HuH-7 (cell line): ENCODE results near the gene DGKB.

ENCODE experiments used
- DNase-seq: peaks from one replicate; pipeline ENCODE4 v3.0.0; 2011; ENCODE audit warnings: low spot score

DGKB gene

DNA sequence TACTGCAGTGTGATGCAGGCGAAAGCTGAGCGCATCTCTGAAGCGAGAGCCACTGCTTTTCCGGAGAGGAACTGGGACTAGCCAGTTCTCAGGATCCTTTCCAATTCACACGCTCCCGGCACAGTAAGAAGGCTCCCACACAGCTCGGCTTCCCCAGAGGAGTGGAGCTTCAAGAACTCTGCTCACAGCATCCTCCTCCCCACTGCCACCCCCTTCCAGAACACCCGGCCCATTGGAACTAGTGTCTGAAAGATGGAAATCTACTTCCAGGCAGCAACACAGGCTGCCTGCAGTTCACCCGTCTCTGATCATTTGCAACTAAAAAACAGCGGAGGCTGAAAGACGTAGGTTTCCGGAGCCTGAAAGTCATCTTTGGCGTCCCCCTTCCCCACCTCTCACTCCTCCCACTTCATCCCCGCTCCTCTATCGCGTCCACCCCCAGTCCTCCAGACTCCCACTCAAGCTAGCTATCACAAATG is at the start of gene DGKB:
DGKB (minus strand) TSS at position 163 of the 479 bp plus-strand sequence.
- no peak for DNase-seq

DNA sequence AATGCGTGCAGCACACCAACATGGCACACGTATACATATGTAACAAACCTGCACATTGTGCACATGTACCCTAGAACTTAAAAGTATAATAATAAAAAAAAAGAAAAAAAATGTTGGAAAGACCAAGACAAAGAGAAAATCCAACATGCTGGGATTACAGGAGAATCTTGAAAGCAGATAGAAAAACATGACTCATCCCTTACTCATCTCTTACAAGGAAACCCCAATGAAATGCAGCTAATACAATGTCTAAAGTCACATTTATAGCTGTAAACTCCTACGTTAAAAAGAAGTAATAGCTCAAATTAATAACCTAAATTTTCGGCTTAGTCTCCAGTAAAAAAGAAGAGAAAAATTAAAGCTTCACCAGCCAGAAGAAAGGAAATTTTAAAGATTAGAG is 47.5 kb upstream of the DGKB start:
- no peak for DNase-seq

DNA sequence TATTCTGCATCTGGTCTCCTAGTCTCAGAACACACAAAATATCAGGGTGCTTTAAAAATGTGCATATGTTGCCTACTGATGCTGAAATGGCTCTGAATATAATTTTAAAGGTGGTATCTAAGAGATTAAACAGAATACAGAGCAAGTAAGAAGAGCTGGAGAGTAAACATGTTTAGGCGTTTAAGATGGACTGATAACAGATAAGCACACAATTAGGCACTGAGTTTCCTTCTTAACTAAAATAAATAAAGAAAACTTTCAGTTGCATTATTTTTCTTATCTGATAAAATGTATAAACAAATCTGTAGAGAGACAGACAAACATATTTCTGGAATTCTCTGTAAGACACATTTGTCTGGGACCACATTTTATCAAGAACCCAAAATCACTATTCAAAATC is 35.6 kb upstream of the DGKB start:
- no peak for DNase-seq

DNA sequence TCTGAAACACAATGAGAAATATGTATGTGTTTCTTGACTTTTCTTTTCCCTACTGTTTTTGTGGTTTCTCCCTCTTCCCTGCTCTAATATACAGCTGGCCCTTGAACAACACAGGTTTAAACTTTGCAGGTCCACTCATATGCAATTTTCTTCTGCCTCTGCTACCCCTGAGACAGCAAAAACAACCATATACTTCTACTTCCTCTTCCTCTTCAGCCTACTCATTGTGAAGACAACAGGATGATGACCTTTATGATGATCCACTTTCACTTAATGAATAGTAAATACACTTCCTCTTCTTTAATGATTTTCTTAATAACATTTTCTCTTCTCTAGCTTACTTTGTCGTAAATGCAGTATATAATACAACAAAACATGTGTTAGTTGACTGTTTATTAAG is 35.0 kb upstream of the DGKB start:
- DNase-seq: no peak

DNA sequence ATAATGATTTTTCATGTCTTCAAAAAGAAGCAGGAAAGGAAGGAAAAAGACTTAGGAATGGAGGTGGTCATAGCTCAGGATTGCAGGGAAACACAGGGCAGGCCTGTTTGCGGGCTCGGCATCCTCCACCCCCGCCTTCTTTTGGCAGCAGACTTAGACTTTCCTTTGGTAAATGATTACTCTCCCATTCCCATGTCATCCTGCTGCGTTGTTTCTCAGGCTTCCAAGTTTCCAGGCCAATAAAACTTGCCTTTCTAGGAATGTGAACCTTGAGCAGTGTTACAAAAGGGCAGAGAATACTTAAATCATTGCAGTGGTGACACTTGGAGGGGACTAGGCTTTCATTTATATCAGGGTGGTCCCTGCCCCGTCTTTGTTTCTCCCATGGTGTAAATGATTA is 34.0 kb upstream of the DGKB start:
- peak; percentile 4 for DNase-seq

DNA sequence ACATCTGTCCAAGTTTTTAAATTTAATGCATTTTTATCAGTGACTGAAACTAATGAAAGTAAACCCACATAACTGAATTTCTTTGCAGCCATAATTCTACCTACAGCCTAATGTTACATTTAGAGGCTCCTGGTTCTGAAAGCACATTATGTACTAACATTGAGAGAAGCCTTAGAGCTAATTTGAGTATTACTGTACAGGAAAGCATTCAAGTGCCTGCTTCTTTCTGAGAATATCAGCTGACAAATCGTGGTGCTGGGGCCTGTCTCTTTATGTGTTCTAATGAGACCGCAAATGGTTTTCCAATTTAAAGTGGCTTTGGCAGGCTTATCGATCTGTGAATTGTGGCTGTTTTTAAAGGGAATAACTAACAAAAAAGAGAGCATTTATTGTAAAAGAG is 32.3 kb upstream of the DGKB start:
- DNase-seq: no peak

DNA sequence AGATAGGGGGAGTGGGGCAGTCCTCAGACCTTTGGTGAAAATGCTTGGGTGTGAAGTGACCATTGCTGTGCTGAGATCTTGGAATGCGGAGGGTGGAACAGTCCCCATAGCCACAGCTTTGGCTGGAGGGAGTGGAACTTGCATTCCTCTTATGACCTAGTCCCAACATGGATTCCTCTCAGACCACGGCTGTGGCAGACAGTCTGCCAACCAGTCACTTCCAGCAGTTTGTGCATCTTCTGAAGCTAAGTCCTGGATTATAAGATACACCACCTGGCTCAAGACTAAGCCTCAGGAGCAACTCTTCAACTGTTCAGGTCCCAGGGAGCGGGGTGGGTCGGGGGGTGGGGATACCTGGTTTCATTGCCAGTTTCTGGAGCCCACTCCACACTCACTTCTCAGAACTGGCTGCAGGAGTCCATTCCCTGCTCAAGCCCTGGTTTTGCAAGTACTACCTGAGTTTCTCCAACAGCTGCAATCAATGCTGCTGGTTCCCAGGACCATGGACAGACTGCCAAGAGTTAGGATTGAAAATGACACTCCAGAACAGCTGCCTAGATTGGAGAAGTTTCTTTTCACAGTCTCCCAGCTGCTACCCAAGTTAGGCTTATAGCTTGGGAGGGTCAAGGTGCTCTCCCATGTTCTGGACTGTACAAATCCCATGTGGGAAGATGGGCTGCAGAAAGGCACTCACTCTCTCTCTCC is 29.1 kb upstream of the DGKB start:
- no peak for DNase-seq

DNA sequence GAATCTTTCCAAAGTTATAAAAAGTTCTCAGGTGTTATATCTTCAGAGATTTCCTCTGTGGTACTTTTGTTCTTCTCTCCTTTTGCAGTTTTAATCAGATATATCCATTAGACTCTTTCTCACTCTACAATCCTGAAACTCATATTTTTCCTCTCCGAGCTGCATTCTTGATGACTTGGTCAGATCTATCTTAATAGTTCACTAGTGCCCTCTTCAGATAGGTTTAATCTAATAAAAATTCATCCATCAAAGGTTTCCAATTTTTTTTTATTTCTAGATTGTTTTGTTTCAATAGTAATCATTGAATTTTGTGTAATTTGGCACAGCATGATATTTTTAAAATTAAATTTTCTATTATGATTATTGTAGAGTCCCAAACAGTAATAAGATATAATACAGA is 21.8 kb upstream of the DGKB start:
- DNase-seq: no peak

DNA sequence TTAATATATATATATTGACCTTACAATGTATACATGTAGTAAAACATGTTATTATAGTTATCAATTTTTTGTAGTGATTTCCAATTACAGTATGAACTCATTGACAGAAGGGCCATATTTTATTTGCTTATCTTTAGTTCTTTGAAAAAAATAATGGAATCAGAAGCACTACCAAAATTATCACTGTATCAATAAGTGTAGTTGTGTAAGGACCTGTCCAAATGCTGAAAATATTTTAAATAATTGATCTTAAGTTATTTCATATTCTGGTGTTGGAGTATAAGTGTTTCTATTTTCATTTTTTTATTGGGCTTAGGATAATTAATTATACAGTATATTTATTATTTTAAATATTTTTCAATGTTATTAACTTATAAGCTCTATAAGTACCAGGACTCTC is 8.5 kb upstream of the DGKB start:
- no peak for DNase-seq

DNA sequence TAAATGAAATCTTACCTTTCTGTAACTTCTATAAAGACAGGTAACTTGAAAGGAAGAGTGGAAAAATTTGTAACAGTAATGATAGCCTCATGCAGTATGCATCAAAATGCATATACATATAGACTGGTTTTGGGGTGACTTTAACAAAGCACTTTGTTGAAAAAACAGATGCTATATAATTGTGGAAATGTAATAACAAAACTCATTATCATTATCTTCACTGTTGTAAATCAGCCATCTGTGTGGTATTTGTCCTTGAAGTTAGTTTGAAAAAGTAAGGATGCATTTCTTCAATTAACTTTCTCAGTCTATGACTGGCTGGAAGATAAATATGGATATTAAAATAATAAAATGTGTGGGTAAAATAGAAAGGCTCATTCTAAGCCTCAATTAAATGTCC is 6.1 kb upstream of the DGKB start:
- DNase-seq: no peak

DNA sequence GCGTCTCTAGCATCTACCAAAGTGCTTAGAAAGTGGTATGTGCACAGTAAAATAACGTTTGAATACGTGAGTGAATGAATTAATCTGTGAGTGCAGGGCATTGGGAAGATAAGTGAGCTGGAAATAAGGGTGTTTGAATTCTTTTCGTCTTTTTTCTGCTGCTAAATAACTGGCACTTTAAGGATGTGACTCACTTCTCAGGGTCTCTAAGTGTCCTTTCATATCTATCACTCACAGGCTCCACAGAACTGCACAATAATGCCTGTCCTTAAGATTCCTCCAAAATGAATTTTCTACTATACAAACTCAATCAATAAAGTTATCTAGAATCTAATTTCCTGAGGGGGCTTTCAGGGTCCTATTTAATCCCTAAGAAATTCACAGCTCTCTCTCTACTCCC is 3.2 kb upstream of the DGKB start:
- no peak for DNase-seq

DNA sequence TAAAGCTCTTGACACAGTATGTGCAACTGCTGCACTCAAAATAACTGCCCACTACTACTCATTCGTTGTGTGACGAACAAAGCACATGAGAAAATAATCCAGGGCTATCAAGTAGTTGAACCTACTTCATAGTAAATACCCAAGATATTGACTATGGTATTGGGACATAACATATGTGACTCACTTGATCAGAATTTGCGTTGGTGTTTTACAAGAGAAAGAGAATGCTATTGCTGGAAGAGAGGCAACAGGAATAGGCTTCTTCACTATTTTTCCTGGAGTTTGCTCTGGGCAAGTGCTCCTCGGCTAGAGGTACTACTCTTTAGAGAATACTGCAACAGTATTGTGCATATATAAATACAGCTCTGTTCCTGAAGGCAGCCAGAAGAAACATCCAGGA is 2.5 kb downstream of the DGKB start:
- no peak for DNase-seq

DNA sequence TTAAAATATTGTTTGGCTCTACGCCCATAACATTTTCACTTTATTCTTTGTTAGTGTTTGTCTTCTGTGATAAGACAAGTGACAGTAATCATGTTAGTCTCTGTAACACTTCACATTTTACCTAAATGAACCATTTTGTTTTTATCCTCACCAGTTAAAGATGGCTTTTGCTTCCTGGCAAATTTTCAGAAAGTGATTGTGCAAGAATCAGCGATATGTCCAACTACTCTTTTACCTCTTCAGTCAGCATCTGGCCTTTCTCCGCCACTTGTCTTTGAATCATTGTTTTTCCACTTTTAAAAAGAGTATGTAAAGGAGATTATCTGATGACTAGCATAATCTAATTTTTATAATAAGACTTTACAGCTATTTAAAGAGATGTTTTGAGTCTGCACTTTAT is 3.5 kb downstream of the DGKB start:
- no peak for DNase-seq

DNA sequence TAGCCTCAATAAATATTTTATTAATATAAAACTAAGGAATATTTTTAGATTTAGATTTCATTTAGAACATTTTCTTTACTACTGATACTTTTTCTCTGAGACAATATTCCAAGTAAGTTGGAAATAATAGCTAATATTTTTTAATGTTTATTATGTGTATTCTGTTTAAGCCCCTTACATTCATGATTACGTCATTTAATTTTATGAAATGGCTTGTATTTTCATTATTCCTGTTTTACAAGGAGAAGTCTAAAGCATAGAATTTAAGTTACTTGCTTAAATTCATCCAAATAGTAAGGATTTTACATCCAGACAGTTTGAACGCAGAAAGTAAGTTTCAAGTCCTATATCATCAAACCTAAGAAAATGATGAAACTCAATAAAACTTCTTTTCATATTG is 6.1 kb downstream of the DGKB start:
- DNase-seq: no peak

DNA sequence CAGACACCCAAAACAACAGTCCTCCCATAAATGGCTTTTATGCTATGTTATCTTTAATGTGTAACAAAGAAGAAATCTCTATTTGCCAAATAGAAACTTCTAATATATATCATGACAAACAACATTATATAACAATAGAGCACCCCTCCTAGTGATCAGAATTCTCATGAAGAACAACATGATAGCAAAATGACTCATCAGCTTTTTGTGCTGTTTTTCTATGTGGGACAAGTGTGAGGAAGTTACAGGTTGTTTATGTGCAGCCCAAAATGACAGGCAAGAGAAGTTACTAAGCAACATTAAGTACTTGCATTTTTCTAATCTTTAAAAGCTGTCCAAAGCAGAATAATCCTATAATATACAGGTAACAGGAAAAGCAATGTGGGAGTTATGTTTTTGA is 7.7 kb downstream of the DGKB start:
- no peak for DNase-seq

DNA sequence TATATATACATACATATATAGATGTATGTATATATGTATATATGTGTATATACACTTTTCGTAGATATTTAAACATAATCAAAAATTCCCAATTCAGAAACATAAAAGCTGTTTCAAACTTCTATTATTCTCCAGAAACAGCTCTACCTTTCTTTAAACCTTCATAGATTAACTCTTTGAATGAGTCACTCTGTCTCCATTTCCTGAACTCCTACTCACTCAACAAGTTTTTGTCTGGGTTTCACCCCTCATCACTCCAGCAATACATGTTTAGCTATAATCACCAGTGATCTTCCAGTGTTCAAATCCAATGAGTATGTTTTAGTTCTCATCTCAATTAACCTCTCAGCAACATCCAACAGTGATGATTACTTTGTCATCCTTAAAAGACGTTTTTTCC is 9.6 kb downstream of the DGKB start:
- DNase-seq: no peak

DNA sequence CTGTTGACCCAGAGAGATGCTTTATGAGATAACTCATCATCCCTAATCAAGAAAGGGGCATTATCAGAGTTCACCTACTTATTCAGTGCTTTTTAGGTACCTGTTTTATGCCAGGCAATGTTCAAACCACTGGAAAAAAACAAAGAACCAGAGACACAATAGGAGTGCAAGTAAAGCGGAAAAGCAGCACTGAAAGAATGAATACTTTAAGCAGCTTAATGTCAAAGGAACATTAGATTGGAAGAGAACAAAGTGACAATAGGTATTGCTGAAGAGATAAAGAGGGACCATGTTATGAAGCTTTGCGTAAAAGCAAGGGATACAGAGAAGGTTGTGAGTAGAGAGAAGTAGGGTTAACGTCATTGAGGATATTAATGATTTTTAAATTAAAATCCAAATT is 11.3 kb downstream of the DGKB start:
- no peak for DNase-seq

DNA sequence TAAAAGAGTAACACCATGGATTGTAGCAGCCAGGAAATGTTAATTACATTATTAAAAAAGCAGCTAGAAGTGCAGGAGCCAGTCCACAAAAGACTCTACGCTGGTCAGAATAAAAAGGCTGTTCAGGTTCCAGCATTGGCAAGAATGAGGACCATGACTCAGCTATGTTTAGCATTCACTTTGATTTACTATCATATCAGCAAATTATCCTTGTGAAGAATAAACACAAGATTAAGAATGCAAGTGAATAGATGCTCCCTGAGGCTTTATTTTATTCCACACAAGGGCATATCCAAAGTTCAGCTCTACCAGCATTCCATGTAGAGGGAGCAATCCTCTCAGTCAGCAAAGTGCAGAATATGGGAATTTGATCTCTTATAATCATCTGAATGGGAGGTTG is 13.6 kb downstream of the DGKB start:
- no peak for DNase-seq

DNA sequence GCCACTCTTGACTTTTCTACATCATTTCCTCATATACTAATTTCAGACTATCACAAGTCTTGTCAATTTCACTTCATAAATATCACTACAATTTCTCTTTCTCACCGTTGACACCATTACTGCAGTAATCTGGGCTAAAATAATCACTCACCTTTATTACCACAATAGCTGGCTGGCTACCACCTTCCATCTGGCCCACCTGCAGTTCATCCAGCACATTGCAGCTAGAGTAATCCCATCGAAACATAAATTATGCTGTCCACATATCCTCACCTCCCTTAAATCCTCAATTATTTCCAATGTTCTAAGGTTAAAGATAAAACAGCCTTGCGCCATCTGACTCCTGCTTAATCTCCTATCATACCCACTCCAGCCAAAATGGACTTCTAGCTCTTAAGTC is 16.0 kb downstream of the DGKB start:
- no peak for DNase-seq

DNA sequence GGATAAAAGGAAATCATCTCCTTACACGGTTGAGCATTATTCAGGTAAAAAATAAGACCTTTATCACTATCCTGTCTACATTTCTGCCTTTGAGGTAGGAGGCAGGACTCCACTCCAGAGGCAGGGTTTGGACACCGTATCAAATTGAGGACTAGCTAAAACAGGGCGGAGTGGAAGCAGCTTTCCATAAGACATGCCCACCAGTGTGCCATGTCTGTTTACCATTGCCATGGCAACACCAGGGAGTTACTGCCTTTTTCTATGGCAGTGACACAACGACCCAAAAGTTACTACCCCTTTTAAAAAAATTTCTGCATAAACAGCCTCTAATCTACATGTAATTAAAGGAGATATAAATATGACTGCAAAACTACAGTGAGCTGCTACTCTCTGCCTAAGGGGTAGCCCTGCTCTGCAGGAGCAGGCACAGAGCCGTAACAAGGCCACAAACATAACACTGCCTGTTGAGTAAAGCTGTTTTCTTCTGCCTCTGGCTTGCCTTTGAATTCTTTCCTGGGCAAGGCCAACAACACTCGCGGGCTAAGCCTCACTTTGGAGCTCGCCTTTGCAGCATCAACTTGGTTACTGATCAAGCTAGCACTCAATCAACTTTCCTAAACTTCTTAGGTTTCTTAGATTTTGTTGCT is 26.5 kb downstream of the DGKB start:
- DNase-seq: no peak

DNA sequence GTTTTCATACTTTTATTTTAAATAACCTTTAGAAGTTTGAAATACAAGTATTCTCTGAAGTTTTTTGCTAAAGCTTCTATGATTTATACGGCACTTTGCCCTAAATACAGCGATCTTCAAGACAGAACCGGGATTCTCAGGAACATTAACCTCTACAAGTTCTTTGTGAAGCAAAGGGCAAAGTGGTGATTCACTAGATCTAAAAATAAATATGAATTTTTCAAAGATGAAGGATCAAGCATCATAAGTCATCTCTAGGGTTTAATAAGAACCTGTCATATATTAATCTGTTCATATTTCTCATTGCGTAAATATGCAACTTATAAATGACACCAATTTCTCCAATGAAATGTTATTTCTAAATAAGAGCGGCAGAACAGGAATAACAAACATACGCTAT is 30.7 kb downstream of the DGKB start:
- DNase-seq: no peak

DNA sequence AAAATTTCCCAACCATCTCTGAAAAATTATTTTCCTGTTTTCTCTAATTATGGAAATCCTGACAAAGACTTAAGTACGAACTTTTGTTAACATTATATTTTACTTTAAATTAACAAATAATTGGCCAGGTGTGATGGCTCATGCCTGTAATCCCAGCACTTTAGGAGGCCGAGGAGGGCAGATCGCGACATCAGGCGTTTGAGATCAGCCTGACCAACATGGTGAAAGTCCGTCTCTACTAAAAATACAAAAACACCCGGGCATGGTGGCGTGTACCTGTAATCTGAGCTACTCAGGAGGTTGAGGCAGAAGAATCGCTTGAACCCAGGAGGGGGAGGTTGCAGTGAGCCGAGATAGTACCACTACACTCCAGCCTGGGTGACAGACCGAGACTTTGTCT is 32.2 kb downstream of the DGKB start:
- no peak for DNase-seq

DNA sequence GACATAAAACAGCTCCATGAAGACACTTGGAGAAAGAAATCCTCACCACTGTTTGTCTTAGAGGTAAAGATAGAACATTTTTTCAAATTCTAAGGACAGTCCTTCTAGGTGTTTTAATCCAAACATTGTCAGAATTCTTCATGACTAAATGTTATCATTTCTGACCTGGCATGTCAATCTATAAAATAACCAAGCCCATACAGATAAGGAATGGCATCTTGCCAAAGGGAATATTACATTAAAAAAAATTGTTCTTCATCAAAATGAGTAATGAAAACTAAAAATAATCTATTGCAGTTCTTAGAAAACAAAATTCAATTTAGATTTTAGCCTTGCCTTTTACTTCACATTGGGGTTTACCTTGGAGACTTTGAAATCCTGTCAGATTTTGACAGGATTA is 33.6 kb downstream of the DGKB start:
- no peak for DNase-seq

DNA sequence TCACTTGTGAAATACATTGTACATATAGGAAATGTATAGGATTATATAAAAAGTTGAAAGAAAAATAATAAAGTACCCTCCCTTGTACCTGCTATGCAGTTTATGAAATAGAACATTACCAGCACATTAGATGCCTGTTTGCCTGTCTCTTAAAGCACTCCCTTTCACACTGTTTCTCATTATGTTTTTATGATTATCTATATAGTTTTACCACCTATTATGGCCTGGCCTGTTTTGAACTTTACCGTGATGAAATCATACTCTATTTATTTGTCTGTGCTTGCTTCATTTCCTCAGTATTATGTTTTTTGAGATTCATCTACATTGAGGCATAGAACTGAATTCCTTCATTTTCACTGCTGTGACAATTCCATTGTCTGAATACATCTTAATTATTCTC is 41.1 kb downstream of the DGKB start:
- DNase-seq: no peak
